IMR-90 (cell line): ENCODE measurements around the gene CTRB1. TPM values are rescaled to one million over a fixed set of nuclear protein-coding genes. Genes with fewer than 3 reads are reported as not detected.

Source experiments
- ATAC-seq: fragments of 200-7000 bp; cut with Tn5 transposase; 2 replicates; pipeline ENCODE4 v1.9.1; 2020; ENCODE audit warnings: low read depth, mild to moderate bottlenecking, moderate library complexity
- BruUV-seq: library from RNA; stranded (reverse); fragments of 400-500 nt; replicated peaks from 2 replicates; lab custom pipeline; 2021; lab: Mats Ljungman, UMichigan
- CTCF ChIA-PET: fragments of 300-600 bp; formaldehyde crosslinking; extraction: SDS; loops from one replicate; lab custom pipeline; 2021; ENCODE audit warnings: antibody characterized with exemption; lab: Yijun Ruan, JAX
- POLR2A ChIA-PET: fragments of 300-600 bp; sonication (Branson Sonifier 250); formaldehyde crosslinking; loops from one replicate; lab custom pipeline; 2022; ENCODE audit warnings: antibody characterized with exemption; ENCODE audit not compliant: unreplicated experiment; lab: Charles Lee
- DNase-seq: peaks from one replicate; pipeline ENCODE4 v3.0.0; 2013
- H2AFZ ChIP-seq: replicated peaks from 2 replicates; pipeline ENCODE3; 2013; ENCODE audit warnings: low read length, mild to moderate bottlenecking; ENCODE audit not compliant: poor library complexity
- H2AK5ac ChIP-seq: 2 replicates; pipeline ENCODE4 v1.6.1; 2013; ENCODE audit warnings: low read depth, low read length, inconsistent platforms
- H2AK9ac ChIP-seq: replicated peaks from 2 replicates; pipeline ENCODE3; 2013; ENCODE audit warnings: mild to moderate bottlenecking, low read depth, low read length, moderate library complexity; ENCODE audit not compliant: poor library complexity
- H2BK120ac ChIP-seq: 2 replicates; pipeline ENCODE4 v1.6.1; 2013; ENCODE audit warnings: low read depth, low read length, inconsistent platforms
- H2BK15ac ChIP-seq: 3 replicates; pipeline ENCODE4 v1.6.1; 2013; ENCODE audit warnings: low read depth, low read length, inconsistent platforms
- H2BK20ac ChIP-seq: 2 replicates; pipeline ENCODE4 v1.6.1; 2013; ENCODE audit warnings: low read depth, mild to moderate bottlenecking, inconsistent platforms, low read length, moderate library complexity
- H2BK5ac ChIP-seq: 2 replicates; pipeline ENCODE4 v1.6.1; 2013; ENCODE audit warnings: mild to moderate bottlenecking, low read depth, low read length, inconsistent platforms; ENCODE audit not compliant: poor library complexity, severe bottlenecking
- H3K14ac ChIP-seq: replicated peaks from 2 replicates; pipeline ENCODE4 v1.6.1; 2013; ENCODE audit warnings: low read depth, low read length, inconsistent platforms
- H3K18ac ChIP-seq: 2 replicates; pipeline ENCODE4 v1.6.1; 2013; ENCODE audit warnings: low read depth, low read length, control low read depth
- H3K23ac ChIP-seq: 2 replicates; pipeline ENCODE4 v1.6.1; 2013; ENCODE audit warnings: low read depth, low read length, inconsistent platforms
- H3K27ac ChIP-seq: 2 replicates; pipeline ENCODE4 v1.5.1; 2013; ENCODE audit warnings: mild to moderate bottlenecking, control low read depth, low read length; ENCODE audit not compliant: insufficient read depth
- H3K27me3 ChIP-seq: 2 replicates; pipeline ENCODE4 v1.6.1; 2013; ENCODE audit warnings: low read length; ENCODE audit not compliant: control insufficient read depth, insufficient read depth
- H3K36me3 ChIP-seq: 2 replicates; pipeline ENCODE4 v1.6.1; 2013; ENCODE audit warnings: low read length, mixed read lengths; ENCODE audit not compliant: control insufficient read depth, insufficient read depth
- H3K4ac ChIP-seq: 2 replicates; pipeline ENCODE4 v1.6.1; 2013; ENCODE audit warnings: low read depth, low read length, inconsistent platforms
- H3K4me1 ChIP-seq: 2 replicates; pipeline ENCODE4 v1.6.1; 2013; ENCODE audit warnings: low read length, mixed read lengths; ENCODE audit not compliant: control insufficient read depth, insufficient read depth
- H3K4me2 ChIP-seq: 2 replicates; pipeline ENCODE4 v1.6.1; 2013; ENCODE audit warnings: low read depth, mild to moderate bottlenecking, control low read depth, low read length, moderate library complexity
- H3K4me3 ChIP-seq: 2 replicates; pipeline ENCODE4 v1.5.1; 2013; ENCODE audit warnings: low read depth, mild to moderate bottlenecking, control low read depth, low read length, moderate library complexity; ENCODE audit not compliant: insufficient read depth
- H3K56ac ChIP-seq: 2 replicates; pipeline ENCODE4 v1.6.1; 2013; ENCODE audit warnings: low read length, inconsistent platforms; ENCODE audit not compliant: insufficient read depth; ENCODE audit errors: extremely low read depth
- H3K79me1 ChIP-seq, 2 experiments: 2 replicates each; pipeline ENCODE4 v1.6.1; 2013; ENCODE audit warnings: low read length in 2 of 2, inconsistent platforms in 1 of 2, low read depth in 1 of 2
- H3K9ac ChIP-seq: 2 replicates; pipeline ENCODE4 v1.6.1; 2013; ENCODE audit warnings: low read depth, low read length, control low read depth
- H3K9me1 ChIP-seq: 2 replicates; pipeline ENCODE4 v1.6.1; 2013; ENCODE audit warnings: low read length, inconsistent platforms; ENCODE audit not compliant: insufficient read depth
- H3K9me3 ChIP-seq: 2 replicates; pipeline ENCODE4 v1.6.1; 2013; ENCODE audit warnings: low read length; ENCODE audit not compliant: control insufficient read depth, insufficient read depth
- H4K20me1 ChIP-seq: 2 replicates; pipeline ENCODE4 v1.6.1; 2013; ENCODE audit warnings: low read length, inconsistent platforms; ENCODE audit not compliant: insufficient read depth
- H4K5ac ChIP-seq: 2 replicates; pipeline ENCODE4 v1.6.1; 2013; ENCODE audit warnings: mild to moderate bottlenecking, low read depth, low read length, control low read depth
- H4K8ac ChIP-seq, 2 experiments: 2 replicates each; pipeline ENCODE4 v1.6.1; 2013; ENCODE audit warnings: low read depth in 2 of 2, low read length in 2 of 2, control low read depth in 1 of 2, inconsistent platforms in 1 of 2
- H4K91ac ChIP-seq: 2 replicates; pipeline ENCODE4 v1.6.1; 2013; ENCODE audit warnings: low read depth, low read length, inconsistent platforms; ENCODE audit not compliant: insufficient read depth
- BHLHE40 ChIP-seq: fragments of 150-350 bp; IDR thresholded peaks from 2 replicates; pipeline ENCODE4 v1.6.1; 2016; ENCODE audit warnings: mild to moderate bottlenecking, low read depth, low read length
- CEBPB ChIP-seq: IDR thresholded peaks from 2 replicates; pipeline ENCODE4 v1.6.1; 2012; ENCODE audit warnings: low read depth, low read length, improper control_type of control experiment
- CHD1 ChIP-seq: IDR thresholded peaks from 2 replicates; pipeline ENCODE4 v1.6.1; 2012; ENCODE audit warnings: low read depth, low read length, improper control_type of control experiment
- CTCF ChIP-seq: conservative IDR thresholded peaks from 2 replicates; pipeline ENCODE4 v1.5.1; 2012; ENCODE audit warnings: mild to moderate bottlenecking, low read depth, low read length, improper control_type of control experiment
- ELK1 ChIP-seq: fragments of 150-350 bp; IDR thresholded peaks from 2 replicates; pipeline ENCODE4 v1.6.1; 2016; ENCODE audit warnings: low read depth, mild to moderate bottlenecking, low read length, moderate library complexity, borderline replicate concordance
- FOS ChIP-seq: fragments of 150-350 bp; IDR thresholded peaks from 2 replicates; pipeline ENCODE4 v1.6.1; 2016; ENCODE audit warnings: low read depth, low read length
- MAFK ChIP-seq: IDR thresholded peaks from 2 replicates; pipeline ENCODE4 v1.6.1; 2012; ENCODE audit warnings: low read depth, low read length, improper control_type of control experiment
- MXI1 ChIP-seq: IDR thresholded peaks from 2 replicates; pipeline ENCODE4 v1.6.1; 2012; ENCODE audit warnings: low read depth, mild to moderate bottlenecking, low read length, moderate library complexity, borderline replicate concordance
- NFE2L2 ChIP-seq: fragments of 150-350 bp; IDR thresholded peaks from 2 replicates; pipeline ENCODE4 v1.6.1; 2016; ENCODE audit warnings: low read depth, mild to moderate bottlenecking, low read length
- POLR2A ChIP-seq: IDR thresholded peaks from 2 replicates; pipeline ENCODE4 v1.6.1; 2012; ENCODE audit warnings: mild to moderate bottlenecking, low read depth, low read length
- RAD21 ChIP-seq: IDR thresholded peaks from 2 replicates; pipeline ENCODE4 v1.6.1; 2012; ENCODE audit warnings: low read length, improper control_type of control experiment
- RCOR1 ChIP-seq: IDR thresholded peaks from 2 replicates; pipeline ENCODE4 v1.6.1; 2012; ENCODE audit warnings: mild to moderate bottlenecking, low read length, improper control_type of control experiment; ENCODE audit not compliant: insufficient replicate concordance
- RFX5 ChIP-seq: IDR thresholded peaks from 2 replicates; pipeline ENCODE4 v1.8.0; 2012; ENCODE audit warnings: low read depth, mild to moderate bottlenecking, low read length, moderate library complexity
- SMC3 ChIP-seq: fragments of 150-350 bp; IDR thresholded peaks from 2 replicates; pipeline ENCODE4 v1.6.1; 2016; ENCODE audit warnings: low read depth, mild to moderate bottlenecking, antibody characterized with exemption, low read length, moderate library complexity
- WGBS, 2 experiments: methylation state at CpG; one replicate each; pipeline versions ENCODE4 v1.1.5 to v1.1.7; 2013; ENCODE audit warnings: missing lambda C conversion rate in 2 of 2; ENCODE audit not compliant: insufficient read length in 1 of 2; ENCODE audit errors: extremely low coverage in 2 of 2; 5-methylcytosine and 5-hydroxymethylcytosine counted together
- dilution Hi-C: fragments of 300-500 bp; cut with HindIII; formaldehyde crosslinking; loops from one replicate; pipeline ENCODE4 v1.14.3; 2018; ENCODE audit warnings: low sequenced_read_pairs; ENCODE audit not compliant: unreplicated experiment
- in situ Hi-C: fragments of 300-500 bp; cut with MboI; formaldehyde crosslinking; loops from 3 replicates; pipeline ENCODE4 v1.14.3; 2019; ENCODE audit warnings: low sequenced_read_pairs, inconsistent platforms, mixed read lengths
- intact Hi-C: fragments of 100-400 bp; cut with micrococcal nuclease; formaldehyde crosslinking; loops from 2 replicates; pipeline ENCODE4 v1.10.0; 2022
- polyA plus RNA-seq, 3 experiments: library from polyadenylated mRNA; depleted of rRNA; stranded (reverse); fragments of >200 nt; gene quantifications; 2 replicates each; pipeline ENCODE4 v1.2.3, GENCODE V29; 2012; ENCODE audit warnings: low replicate concordance in 1 of 3
- total RNA-seq: library from RNA; depleted of rRNA; stranded (reverse); fragments of >200 nt; gene quantifications from 2 replicates; pipeline ENCODE4 v1.2.3, GENCODE V29; 2012

The CTRB1 gene
- total and polyA plus RNA-seq, 2 of the 4 experiments (the other 2 are of a cell fraction): not detected

GRCh38 chr16:75209944-75210343 is 8.8 kb upstream of the CTRB1 start:
- Histone ChIP-seq H2BK15ac (no peak overlapping the region), H2AFZ (no peak overlapping the region), H3K36me3 (no peaks in the 10 kb centered on the region), H3K4me1 (no peaks in the 10 kb centered on the region), H3K4me2 (no peak overlapping the region), H3K27me3 (0 out of 2 replicates have a peak, but pooled peaks cover 5% of the 10 kb centered on the region), H3K9me3 (no peaks in the 10 kb centered on the region), H4K91ac (no peak overlapping the region), H3K23ac (no peak overlapping the region), H4K5ac (no peak overlapping the region), H3K9me1 (no peaks in the 10 kb centered on the region), H3K14ac (no peak overlapping the region), H3K4ac (no peak overlapping the region), H3K56ac (no peak overlapping the region), H3K27ac (no peak overlapping the region), H2AK5ac (no peak overlapping the region), H3K4me3 (no peak overlapping the region), H2BK20ac (no peak overlapping the region), H2AK9ac (no peak overlapping the region), H2BK120ac (no peak overlapping the region), H3K79me1 (no peaks in the 10 kb centered on the region), H2BK5ac (no peak overlapping the region), H4K8ac (no peak overlapping the region), H4K20me1 (no peaks in the 10 kb centered on the region), H3K18ac (no peak overlapping the region), H3K9ac (no peak overlapping the region)
- dilution Hi-C loops (no loop called here), in situ Hi-C loops (loop anchor here (25.0 kb wide), 2 partner anchors 377 to 552 kb away; no protein-coding TSS in a partner anchor), intact Hi-C loops (no loop called here)
- TF ChIP-seq CEBPB (no peak), RCOR1 (no peak), CHD1 (no peak), POLR2A (no peak), NFE2L2 (no peak), CTCF (no peak), ELK1 (no peak), BHLHE40 (no peak), FOS (no peak), MAFK (no peak), SMC3 (no peak), RFX5 (no peak), RAD21 (no peak), MXI1 (no peak)
- POLR2A ChIA-PET: no interaction called here
- no peak for ATAC-seq
- no CpG with 5 or more reads among the region's 5 CpGs for WGBS, 2 experiments
- BruUV-seq: no TSS peak
- no peak for DNase-seq
- CTCF ChIA-PET: no interaction called here
